Endothelial cell of umbilical vein (primary cell): ENCODE data around the gene SCD. TPM values are rescaled to one million over a fixed set of nuclear protein-coding genes. Genes with fewer than 3 reads are reported as not detected.
A peak's percentile ranks its signal among the peaks of the same experiment; 100 is the strongest.

Source experiments
- BruUV-seq: library from RNA; stranded (reverse); fragments of 400-500 nt; replicated peaks from 2 replicates; lab custom pipeline; 2021; lab: Mats Ljungman, UMichigan
- CTCF ChIA-PET: fragments of 300-600, 350-600 bp; sonication (Branson Sonifier 250); formaldehyde crosslinking; loops from one replicate; lab custom pipeline; 2021; ENCODE audit warnings: antibody characterized with exemption, inconsistent platforms; lab: Charles Lee
- POLR2A ChIA-PET: fragments of 300-600, 350-600 bp; sonication (Branson Sonifier 250); formaldehyde crosslinking; loops from one replicate; lab custom pipeline; 2021; ENCODE audit warnings: antibody characterized with exemption, inconsistent platforms; lab: Charles Lee
- DNase-seq: peaks from one replicate; pipeline ENCODE4 v3.0.0-alpha.2; 2011; ENCODE audit warnings: low read depth, low spot score
- FAIRE-seq: peaks from 2 replicates; lab custom pipeline; 2011; peaks lifted over from hg19 to GRCh38; lab: Jason Lieb, UNC
- H2AFZ ChIP-seq: 2 replicates; pipeline ENCODE4 v1.6.0; 2012; ENCODE audit warnings: low read depth, low read length, control low read depth, inconsistent platforms
- H3K27ac ChIP-seq: 2 replicates; pipeline ENCODE4 v1.5.1; 2011; ENCODE audit warnings: low read depth, mild to moderate bottlenecking, control low read depth, low read length, moderate library complexity; ENCODE audit not compliant: insufficient read depth
- H3K27me3 ChIP-seq, 2 experiments: 2 replicates each; pipeline versions ENCODE4 v1.6.0 to v1.6.1; 2011; ENCODE audit warnings: low read length in 2 of 2, mixed read lengths in 1 of 2; ENCODE audit not compliant: control insufficient read depth in 2 of 2, insufficient read depth in 2 of 2
- H3K36me3 ChIP-seq, 2 experiments: 2 replicates in 1 of 2; 3 replicates in 1 of 2; pipeline ENCODE4 v1.5.1; 2011; ENCODE audit warnings: low read length in 2 of 2, mild to moderate bottlenecking in 1 of 2, moderate library complexity in 1 of 2; ENCODE audit not compliant: control insufficient read depth in 2 of 2, insufficient read depth in 2 of 2; ENCODE audit errors: extremely low read depth in 1 of 2
- H3K4me1 ChIP-seq: 3 replicates; pipeline ENCODE4 v1.5.1; 2011; ENCODE audit warnings: mild to moderate bottlenecking, low read length; ENCODE audit not compliant: control insufficient read depth, insufficient read depth; ENCODE audit errors: extremely low read depth
- H3K4me2 ChIP-seq: 2 replicates; pipeline ENCODE4 v1.6.1; 2011; ENCODE audit warnings: low read length, control low read depth, mixed read lengths; ENCODE audit not compliant: insufficient read depth
- H3K4me3 ChIP-seq, 3 experiments: fragments of 200-600 bp in 1 of 3; sonication (generic), shearing (Covaris generic) in 1 of 3; replicated peaks in 1 of 3; 2 replicates each; pipeline ENCODE4 v1.5.1; 2011 to 2016; ENCODE audit warnings: control low read depth in 3 of 3, low read length in 3 of 3, mild to moderate bottlenecking in 2 of 3, inconsistent platforms in 1 of 3, low read depth in 1 of 3, moderate library complexity in 1 of 3; ENCODE audit not compliant: insufficient read depth in 1 of 3
- H3K79me2 ChIP-seq: 2 replicates; pipeline ENCODE4 v1.6.0; 2012; ENCODE audit warnings: low read length, inconsistent platforms; ENCODE audit not compliant: control insufficient read depth, insufficient read depth
- H3K9ac ChIP-seq: replicated peaks from 2 replicates; pipeline ENCODE3; 2011; ENCODE audit warnings: low read length, control low read depth; ENCODE audit not compliant: insufficient read depth; ENCODE audit errors: extremely low read depth
- H3K9me1 ChIP-seq: replicated peaks from 3 replicates; pipeline ENCODE4 v1.6.0; 2011; ENCODE audit warnings: mild to moderate bottlenecking, low read length; ENCODE audit not compliant: control insufficient read depth, insufficient read depth; ENCODE audit errors: extremely low read depth
- H3K9me3 ChIP-seq: replicated peaks from 2 replicates; pipeline ENCODE4 v1.5.1; 2012; ENCODE audit warnings: low read length, inconsistent platforms; ENCODE audit not compliant: control insufficient read depth, insufficient read depth
- H4K20me1 ChIP-seq: replicated peaks from 2 replicates; pipeline ENCODE3; 2011; ENCODE audit warnings: mild to moderate bottlenecking, low read length; ENCODE audit not compliant: control insufficient read depth, insufficient read depth; ENCODE audit errors: extremely low read depth
- EZH2 ChIP-seq: IDR thresholded peaks from 2 replicates; pipeline ENCODE4 v1.6.1; 2012; ENCODE audit warnings: borderline replicate concordance, low read depth, mild to moderate bottlenecking, moderate library complexity, low read length, inconsistent platforms; ENCODE audit not compliant: severe bottlenecking
- FOS ChIP-seq: IDR thresholded peaks from 2 replicates; pipeline ENCODE4 v1.6.1; 2011; ENCODE audit warnings: mild to moderate bottlenecking, low read length, moderate library complexity, borderline replicate concordance; ENCODE audit not compliant: insufficient read depth
- JUN ChIP-seq: IDR thresholded peaks from 2 replicates; pipeline ENCODE4 v1.6.1; 2011; ENCODE audit warnings: borderline replicate concordance, low read depth; ENCODE audit not compliant: insufficient read length, insufficient read depth
- MYC ChIP-seq: IDR thresholded peaks from one replicate; pipeline ENCODE4 v1.6.1; 2011; ENCODE audit warnings: mild to moderate bottlenecking, low read depth, low read length
- POLR2A ChIP-seq: IDR thresholded peaks from 2 replicates; pipeline ENCODE4 v1.6.1; 2012; ENCODE audit warnings: low read depth, mild to moderate bottlenecking, control low read depth, low read length
- POLR2AphosphoS5 ChIP-seq: IDR thresholded peaks from 2 replicates; pipeline ENCODE4 v1.6.1; 2012; ENCODE audit warnings: low read depth, mild to moderate bottlenecking, control low read depth, low read length, moderate library complexity; ENCODE audit not compliant: insufficient read depth
- dilution Hi-C: fragments of 300-500 bp; cut with MboI; formaldehyde crosslinking; loops from one replicate; pipeline ENCODE4 v1.15.0; 2019; ENCODE audit warnings: low sequenced_read_pairs; ENCODE audit not compliant: extremely low pct_ligation_motif_present
- intact Hi-C: fragments of 100-400 bp; cut with micrococcal nuclease; formaldehyde crosslinking; loops from one replicate; pipeline ENCODE4 v1.10.0; 2022
- polyA plus RNA-seq, 4 experiments: library from polyadenylated mRNA; depleted of rRNA in 3 of 4; stranded (reverse) in 3 of 4; unstranded in 1 of 4; fragments of >200 nt; gene quantifications; 2 replicates each; pipeline versions ENCODE4 v1.2.1 to v1.2.3, GENCODE V29; 2011 to 2012; ENCODE audit warnings: missing spikeins in 1 of 4
- total RNA-seq: library from RNA; stranded (reverse); gene quantifications from 2 replicates; pipeline ENCODE4 v1.2.3, GENCODE V29; 2021
- TF ChIP-seq, protein P1 (sequence below): IDR thresholded peaks from 2 replicates; pipeline ENCODE4 v1.6.1; 2011; ENCODE audit not compliant: insufficient read depth, insufficient read length
- TF ChIP-seq, protein P2 (sequence below), 2 donors: IDR thresholded peaks; 1 replicate in 1 of 2; 2 replicates in 1 of 2; pipeline ENCODE4 v1.5.1; 2011; ENCODE audit warnings: low read length in 2 of 2, mild to moderate bottlenecking in 2 of 2, moderate library complexity in 2 of 2, control low read depth in 1 of 2, inconsistent platforms in 1 of 2, low read depth in 1 of 2; ENCODE audit not compliant: insufficient read depth in 1 of 2; ENCODE audit errors: extremely low read depth in 1 of 2

Gene SCD
- total and polyA plus RNA-seq, 2 donors (not counting 3 experiments of a cell fraction or from before 2014, with no cell fraction given), result 258 to 426 TPM

DNA sequence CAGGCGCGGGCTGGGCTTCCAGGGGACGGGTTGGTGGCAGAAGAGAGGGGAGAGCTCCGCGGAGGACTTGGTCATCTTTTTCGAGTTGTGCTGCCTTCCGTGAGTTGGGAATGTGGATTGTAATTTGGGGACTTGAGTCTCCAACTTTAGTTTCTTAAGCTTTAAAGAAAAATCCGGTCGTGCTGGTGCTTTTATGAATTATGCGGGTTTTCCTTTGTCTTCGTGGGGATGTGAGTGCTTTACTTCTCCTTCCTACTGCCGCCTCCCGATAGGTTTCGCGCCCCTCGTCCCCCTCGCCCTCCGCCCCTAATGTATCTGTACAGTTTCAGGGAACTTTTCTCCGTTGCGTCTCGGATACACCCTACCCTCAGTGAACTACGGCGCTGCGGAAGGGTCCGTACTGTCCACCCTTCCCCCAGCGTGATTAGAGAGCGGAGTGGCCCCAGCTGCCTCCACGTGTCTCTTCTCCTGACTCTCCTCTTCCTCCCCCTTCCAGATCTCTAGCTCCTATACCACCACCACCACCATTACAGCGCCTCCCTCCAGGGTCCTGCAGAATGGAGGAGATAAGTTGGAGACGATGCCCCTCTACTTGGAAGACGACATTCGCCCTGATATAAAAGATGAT, 649 bp downstream of the SCD start:
- POLR2A ChIA-PET, result interaction anchor here (1.0 to 2.1 kb wide), 4 partner anchors 20 to 26 kb away, joined by 3 to 20 read pairs (median 12); no protein-coding TSS in a partner anchor
- peak overlapping the region; percentile 47 for H3K9ac ChIP-seq
- H3K9me1 ChIP-seq, result no peaks in the 10 kb centered on the region
- DNase-seq, result no peak
- peak overlapping the region; percentile 81 for H3K4me2 ChIP-seq
- BruUV-seq, result no TSS peak
- H3K27ac ChIP-seq, result peak overlapping the region; percentile 6
- dilution Hi-C loops, result no loop called here
- TF ChIP-seq FOS, result no peak
- TF ChIP-seq POLR2AphosphoS5, result no peak
- TF ChIP-seq, protein P1, sequence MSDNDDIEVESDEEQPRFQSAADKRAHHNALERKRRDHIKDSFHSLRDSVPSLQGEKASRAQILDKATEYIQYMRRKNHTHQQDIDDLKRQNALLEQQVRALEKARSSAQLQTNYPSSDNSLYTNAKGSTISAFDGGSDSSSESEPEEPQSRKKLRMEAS, result peak; percentile 5
- no peak for TF ChIP-seq JUN
- TF ChIP-seq, protein P2, sequence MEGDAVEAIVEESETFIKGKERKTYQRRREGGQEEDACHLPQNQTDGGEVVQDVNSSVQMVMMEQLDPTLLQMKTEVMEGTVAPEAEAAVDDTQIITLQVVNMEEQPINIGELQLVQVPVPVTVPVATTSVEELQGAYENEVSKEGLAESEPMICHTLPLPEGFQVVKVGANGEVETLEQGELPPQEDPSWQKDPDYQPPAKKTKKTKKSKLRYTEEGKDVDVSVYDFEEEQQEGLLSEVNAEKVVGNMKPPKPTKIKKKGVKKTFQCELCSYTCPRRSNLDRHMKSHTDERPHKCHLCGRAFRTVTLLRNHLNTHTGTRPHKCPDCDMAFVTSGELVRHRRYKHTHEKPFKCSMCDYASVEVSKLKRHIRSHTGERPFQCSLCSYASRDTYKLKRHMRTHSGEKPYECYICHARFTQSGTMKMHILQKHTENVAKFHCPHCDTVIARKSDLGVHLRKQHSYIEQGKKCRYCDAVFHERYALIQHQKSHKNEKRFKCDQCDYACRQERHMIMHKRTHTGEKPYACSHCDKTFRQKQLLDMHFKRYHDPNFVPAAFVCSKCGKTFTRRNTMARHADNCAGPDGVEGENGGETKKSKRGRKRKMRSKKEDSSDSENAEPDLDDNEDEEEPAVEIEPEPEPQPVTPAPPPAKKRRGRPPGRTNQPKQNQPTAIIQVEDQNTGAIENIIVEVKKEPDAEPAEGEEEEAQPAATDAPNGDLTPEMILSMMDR (IDR thresholded peaks at IDR 0.05; ENCODE audit: extremely low read depth in 1 of 2, insufficient read depth in 1 of 2, low read depth in 1 of 2, low read length in 2 of 2), result no peak
- no peak for TF ChIP-seq POLR2A
- peak; percentile 78 for TF ChIP-seq MYC
- TF ChIP-seq EZH2, result no peak
- peaks cover 6% of the 10 kb centered on the region for H4K20me1 ChIP-seq
- no peaks in the 10 kb centered on the region for H3K9me3 ChIP-seq
- H3K4me3 ChIP-seq, result peak overlapping the region; percentile 85 to 87 (median 85)
- CTCF ChIA-PET, result interaction anchor here (0.6 to 6.4 kb wide), 9 partner anchors 23 to 531 kb away, joined by 3 to 106 read pairs (median 8); no protein-coding TSS in a partner anchor
- peaks cover 43% of the 10 kb centered on the region for H3K4me1 ChIP-seq
- no peak overlapping the region for H2AFZ ChIP-seq
- peaks cover 58% of the 10 kb centered on the region for H3K79me2 ChIP-seq
- intact Hi-C loops, result loop anchor here (1.0 to 5.0 kb wide), 4 partner anchors 9 to 60 kb away; partner anchors contain the start of gene BLOC1S2
- H3K27me3 ChIP-seq, result no peaks in the 10 kb centered on the region
- peak; percentile 73 for FAIRE-seq
- peaks cover 10 to 22% of the 10 kb centered on the region in 2 experiments for H3K36me3 ChIP-seq
